Common myeloid progenitor, CD34-positive (primary cell): Measurements from ENCODE around the gene INHA.

Experiments used
- CTCF ChIA-PET: fragments of 350-600 bp; sonication (Branson Sonifier 250); formaldehyde crosslinking; loops from one replicate; lab custom pipeline; 2021; ENCODE audit warnings: antibody characterized with exemption; lab: Charles Lee
- POLR2A ChIA-PET: fragments of 350-600 bp; sonication (Branson Sonifier 250); formaldehyde crosslinking; loops from one replicate; lab custom pipeline; 2021; ENCODE audit warnings: antibody characterized with exemption; lab: Charles Lee
- DNase-seq, 3 donors: peaks; one replicate each; pipeline versions ENCODE4 v3.0.0 to v3.0.0-alpha.2; 2013
- H3K27ac ChIP-seq, 2 experiments: 1 replicate in 1 of 2; 2 replicates in 1 of 2; pipeline ENCODE4 v1.7.0; 2013; ENCODE audit warnings: inconsistent platforms in 2 of 2, low read length in 2 of 2, mild to moderate bottlenecking in 2 of 2, low read depth in 1 of 2, moderate library complexity in 1 of 2; ENCODE audit not compliant: severe bottlenecking in 2 of 2, insufficient read depth in 1 of 2, poor library complexity in 1 of 2
- H3K27me3 ChIP-seq, 5 experiments: replicated peaks in 2 of 5; 1 replicate in 3 of 5; 2 replicates in 2 of 5; pipeline versions ENCODE4 v1.6.1 to v1.7.0; 2013; ENCODE audit warnings: low read length in 4 of 5, mild to moderate bottlenecking in 2 of 5, moderate library complexity in 2 of 5, inconsistent platforms in 1 of 5; ENCODE audit not compliant: insufficient read depth in 5 of 5, control insufficient read depth in 4 of 5
- H3K36me3 ChIP-seq, 4 experiments: 1 replicate in 2 of 4; 2 replicates in 2 of 4; pipeline versions ENCODE4 v1.6.1 to v1.7.0; 2013; ENCODE audit warnings: low read length in 3 of 4, control low read depth in 1 of 4, mild to moderate bottlenecking in 1 of 4; ENCODE audit not compliant: control insufficient read depth in 4 of 4, insufficient read depth in 4 of 4
- H3K4me1 ChIP-seq, 4 experiments: 1 replicate in 3 of 4; 2 replicates in 1 of 4; pipeline versions ENCODE4 v1.6.1 to v1.7.1; 2013; ENCODE audit warnings: low read length in 3 of 4, mild to moderate bottlenecking in 3 of 4, control low read depth in 1 of 4, inconsistent platforms in 1 of 4, moderate library complexity in 1 of 4; ENCODE audit not compliant: control insufficient read depth in 4 of 4, insufficient read depth in 4 of 4; ENCODE audit errors: control extremely low read depth in 1 of 4
- H3K4me3 ChIP-seq, 7 experiments: 1 replicate in 4 of 7; 2 replicates in 3 of 7; pipeline versions ENCODE4 v1.5.1 to v1.7.0; 2013; ENCODE audit warnings: mild to moderate bottlenecking in 7 of 7, low read length in 6 of 7, moderate library complexity in 6 of 7, inconsistent platforms in 2 of 7, low read depth in 2 of 7, control low read depth in 1 of 7; ENCODE audit not compliant: insufficient read depth in 4 of 7, control insufficient read depth in 1 of 7; ENCODE audit errors: extremely low read depth in 1 of 7
- H3K9me3 ChIP-seq, 5 experiments: 1 replicate in 4 of 5; 2 replicates in 1 of 5; pipeline versions ENCODE4 v1.6.1 to v1.7.1; 2013; ENCODE audit warnings: low read length in 4 of 5, mild to moderate bottlenecking in 2 of 5, inconsistent platforms in 1 of 5, low read depth in 1 of 5, moderate library complexity in 1 of 5; ENCODE audit not compliant: control insufficient read depth in 4 of 5, insufficient read depth in 2 of 5; ENCODE audit errors: control extremely low read depth in 1 of 5
- WGBS: methylation state at CpG from one replicate; pipeline ENCODE4 v1.1.5; 2013; ENCODE audit not compliant: insufficient coverage; 5-methylcytosine and 5-hydroxymethylcytosine counted together

Gene INHA

GRCh38 chr2:219563271-219563928 is 8.7 kb upstream of the INHA start:
- no peak for DNase-seq
- ChIA-PET CTCF (interaction anchor here (1.6 to 14.3 kb wide), 5 partner anchors 13 to 78 kb away, joined by 5 to 117 read pairs (median 26); partner anchors contain the start of genes CHPF, STK11IP and TMEM198), POLR2A (interaction anchor here (0.6 kb wide), 1 partner anchor 15 kb away, joined by 3 read pairs; no protein-coding TSS in a partner anchor)
- Histone ChIP-seq H3K27me3 (no peaks in the 10 kb centered on the region), H3K4me3 (no peak overlapping the region), H3K27ac (no peak overlapping the region), H3K4me1 (no peaks in the 10 kb centered on the region), H3K9me3 (no peaks in the 10 kb centered on the region), H3K36me3 (peaks cover 0 to 42% (median 23%) of the 10 kb centered on the region in 4 experiments)
- 97% methylated on average over 19 of the region's 20 CpGs for WGBS

- Histone ChIP-seq H3K36me3 (peaks cover 0 to 45% (median 28%) of the 10 kb centered on the region in 4 experiments), H3K27me3 (no peaks in the 10 kb centered on the region), H3K9me3 (no peaks in the 10 kb centered on the region), H3K4me3 (no peak overlapping the region), H3K4me1 (peaks cover 0 to 7% (median 5%) of the 10 kb centered on the region in 4 experiments), H3K27ac (no peak overlapping the region)
- no peak for DNase-seq
- WGBS, result 99% methylated on average over 21 of the region's 21 CpGs
- POLR2A ChIA-PET, result no interaction called here
- CTCF ChIA-PET, result interaction anchor here (1.2 to 14.3 kb wide), 4 partner anchors 13 to 71 kb away, joined by 3 to 117 read pairs (median 4); partner anchors contain the start of genes CHPF and TMEM198
Measured at GRCh38 chr2:219565130-219566080, 6.7 kb upstream of the INHA start.

- Histone ChIP-seq H3K36me3 (peaks cover 0 to 45% (median 28%) of the 10 kb centered on the region in 4 experiments), H3K9me3 (no peaks in the 10 kb centered on the region), H3K27ac (no peak overlapping the region), H3K27me3 (no peaks in the 10 kb centered on the region), H3K4me1 (peaks cover 0 to 12% (median 11%) of the 10 kb centered on the region in 4 experiments), H3K4me3 (no peak overlapping the region)
- 95% methylated on average over 11 of the region's 11 CpGs for WGBS
- no peak for DNase-seq
- ChIA-PET CTCF (interaction anchor here (1.4 to 14.3 kb wide), 3 partner anchors 14 to 76 kb away, joined by 3 to 117 read pairs (median 3); partner anchors contain the start of genes CHPF and TMEM198), POLR2A (no interaction called here)
Measured at GRCh38 chr2:219566640-219567039, 5.5 kb upstream of the INHA start.

GRCh38 chr2:219567131-219567530 is 5.0 kb upstream of the INHA start:
- ChIA-PET POLR2A (no interaction called here), CTCF (interaction anchor here (1.2 to 14.3 kb wide), 4 partner anchors 11 to 76 kb away, joined by 3 to 117 read pairs (median 3); partner anchors contain the start of genes CHPF and TMEM198)
- H3K4me1 ChIP-seq, result peaks cover 0 to 16% (median 15%) of the 10 kb centered on the region in 4 experiments
- no peaks in the 10 kb centered on the region for H3K27me3 ChIP-seq
- H3K9me3 ChIP-seq, result no peaks in the 10 kb centered on the region
- peaks cover 0 to 42% (median 26%) of the 10 kb centered on the region in 4 experiments for H3K36me3 ChIP-seq
- WGBS, result 99% methylated on average over 18 of the region's 18 CpGs
- H3K27ac ChIP-seq, result no peak overlapping the region
- H3K4me3 ChIP-seq, result no peak overlapping the region
- no peak for DNase-seq

- H3K4me3 ChIP-seq, result no peak overlapping the region
- peaks cover 0 to 17% (median 15%) of the 10 kb centered on the region in 4 experiments for H3K4me1 ChIP-seq
- WGBS, result 96% methylated on average over 32 of the region's 35 CpGs
- ChIA-PET CTCF (interaction anchor here (1.2 to 14.3 kb wide), 5 partner anchors 8 to 75 kb away, joined by 3 to 117 read pairs (median 3); partner anchors contain the start of genes CHPF and TMEM198), POLR2A (no interaction called here)
- no peaks in the 10 kb centered on the region for H3K27me3 ChIP-seq
- DNase-seq, result no peak
- no peak overlapping the region for H3K27ac ChIP-seq
- peaks cover 0 to 40% (median 24%) of the 10 kb centered on the region in 4 experiments for H3K36me3 ChIP-seq
- H3K9me3 ChIP-seq, result no peaks in the 10 kb centered on the region
Measured at GRCh38 chr2:219567791-219568361, 4.2 kb upstream of the INHA start.

- CTCF ChIA-PET, result interaction anchor here (1.9 kb wide), 1 partner anchor 9 kb away, joined by 6 read pairs; no protein-coding TSS in a partner anchor
- no peak overlapping the region for H3K4me3 ChIP-seq
Measured at GRCh38 chr2:219569041-219569440, 3.1 kb upstream of the INHA start.

More at GRCh38 chr2:219569041-219569440, 3.1 kb upstream of the INHA start:
- H3K27ac ChIP-seq, result no peak overlapping the region
- no peaks in the 10 kb centered on the region for H3K27me3 ChIP-seq
- DNase-seq, result no peak
- H3K36me3 ChIP-seq, result peaks cover 0 to 32% (median 19%) of the 10 kb centered on the region in 4 experiments
- WGBS, result 100% methylated on average over 3 of the region's 6 CpGs
- H3K4me1 ChIP-seq, result peaks cover 0 to 17% (median 15%) of the 10 kb centered on the region in 4 experiments
- POLR2A ChIA-PET, result no interaction called here
- H3K9me3 ChIP-seq, result no peaks in the 10 kb centered on the region
